Measurements from ENCODE around the gene POLG. TPM values are rescaled to one million over a fixed set of nuclear protein-coding genes. Genes with fewer than 3 reads are reported as not detected.

The POLG gene
- polyA plus RNA-seq, 2 of the 4 experiments (the other 2 are of a cell fraction), result 24.1 to 50.2 TPM

DNA sequence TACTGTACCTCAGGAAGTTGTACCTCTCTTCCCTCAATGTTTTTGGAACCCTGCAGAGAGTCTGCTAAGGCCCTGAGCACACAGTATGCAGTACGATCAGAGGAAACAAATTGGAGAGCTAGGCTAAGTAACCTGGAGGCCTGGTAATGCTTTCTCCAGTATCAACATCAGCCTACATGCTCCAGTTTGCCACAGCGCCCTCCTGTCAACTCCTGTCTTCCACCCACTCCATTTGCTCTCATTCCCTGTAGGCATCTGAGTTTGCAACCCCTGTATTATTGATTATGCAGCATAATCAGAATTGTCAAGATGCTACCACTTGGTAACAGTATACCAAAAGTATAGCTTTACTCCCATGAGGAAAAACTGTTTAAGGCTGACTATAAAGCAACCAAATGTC, 14.4 kb downstream of the POLG start:
- FAIRE-seq (no peak), ATAC-seq (no peak), DNase-seq (ENCODE audit: low read depth in 1 of 2, low spot score in 1 of 2) (no peak)
- Histone ChIP-seq H3K27ac (no peak overlapping the region), H3K9me3 (no peaks in the 10 kb centered on the region), H3K4me3 (no peak overlapping the region), H3K4me1 (no peaks in the 10 kb centered on the region), H3K4me2 (no peak overlapping the region)
- ChIA-PET CTCF (interaction anchor here (1.2 to 34.7 kb wide), 5 partner anchors 9 to 113 kb away, joined by 5 to 593 read pairs (median 10); partner anchors contain the start of gene POLG), POLR2A (interaction anchor here (1.1 kb wide), 1 partner anchor 15 kb away, joined by 3 read pairs; the partner anchor contains the start of gene POLG)
- WGBS (ENCODE audit: missing lambda C conversion rate), result 97% methylated on average over 2 of the region's 2 CpGs
- TF ChIP-seq MAFK (IDR thresholded peaks at IDR 0.05; ENCODE audit: partially characterized antibody), result peak; percentile 39
- no peak for TF ChIP-seq CBX8 (IDR thresholded peaks at IDR 0.05)

- DNase-seq (ENCODE audit: low read depth in 1 of 2, low spot score in 1 of 2) (no peak), ATAC-seq (no peak), FAIRE-seq (no peak)
- Histone ChIP-seq H3K4me3 (no peak overlapping the region), H3K4me2 (no peak overlapping the region), H3K4me1 (no peaks in the 10 kb centered on the region), H3K27ac (no peak overlapping the region), H3K9me3 (no peaks in the 10 kb centered on the region)
- TF ChIP-seq NR3C1 (IDR thresholded peaks at IDR 0.05) (no peak), POLR2AphosphoS2 (conservative IDR thresholded peaks at IDR 0.05; ENCODE audit: low read length) (0 out of 2 replicates have a peak, but pooled peaks have one; percentile 38)
- CTCF ChIA-PET, result interaction anchor here (1.9 to 34.7 kb wide), 3 partner anchors 11 to 113 kb away, joined by 10 to 593 read pairs (median 78); partner anchors contain the start of gene POLG
- WGBS (ENCODE audit: missing lambda C conversion rate), result 93% methylated on average over 9 of the region's 9 CpGs
- POLR2A ChIA-PET, result no interaction called here
These were observed 14.9 kb downstream of the POLG start for GRCh38 chr15:89319678-89320077.

GRCh38 chr15:89317186-89317720, 17.4 kb downstream of the POLG start:
- no peak for ATAC-seq
- WGBS (ENCODE audit: missing lambda C conversion rate), result 91% methylated on average over 4 of the region's 4 CpGs
- no peak for DNase-seq (ENCODE audit: low read depth in 1 of 2, low spot score in 1 of 2)
- Histone ChIP-seq H3K4me1 (no peaks in the 10 kb centered on the region), H3K27ac (no peak overlapping the region), H3K9me3 (no peaks in the 10 kb centered on the region), H3K4me2 (no peak overlapping the region), H3K4me3 (no peak overlapping the region)
- FAIRE-seq, result peak; percentile 32
- ChIA-PET POLR2A (no interaction called here), CTCF (interaction anchor here (1.2 to 34.7 kb wide), 4 partner anchors 11 to 111 kb away, joined by 4 to 593 read pairs (median 43); partner anchors contain the start of gene POLG)
- TF ChIP-seq PBX3 (IDR thresholded peaks at IDR 0.05), result no peak

GRCh38 chr15:89316504-89316903, 18.1 kb downstream of the POLG start:
- CTCF ChIA-PET, result interaction anchor here (0.6 to 34.7 kb wide), 5 partner anchors 10 to 110 kb away, joined by 3 to 593 read pairs (median 8); partner anchors contain the start of gene POLG
- Histone ChIP-seq H3K4me3 (no peak overlapping the region), H3K9me3 (no peaks in the 10 kb centered on the region), H3K4me2 (no peak overlapping the region), H3K27ac (no peak overlapping the region), H3K4me1 (no peaks in the 10 kb centered on the region)
- TF ChIP-seq KDM1A (IDR thresholded peaks at IDR 0.05; ENCODE audit: low read depth) (no peak), ESRRA (IDR thresholded peaks at IDR 0.05; ENCODE audit: borderline replicate concordance, low read length) (no peak), HOXA7 (CRISPR knock-in tag; IDR thresholded peaks at IDR 0.05) (no peak)
- DNase-seq (ENCODE audit: low read depth in 1 of 2, low spot score in 1 of 2), result no peak
- POLR2A ChIA-PET, result no interaction called here
- ATAC-seq, result no peak
- FAIRE-seq, result no peak
- WGBS (ENCODE audit: missing lambda C conversion rate), result 89% methylated on average over 5 of the region's 5 CpGs

DNA sequence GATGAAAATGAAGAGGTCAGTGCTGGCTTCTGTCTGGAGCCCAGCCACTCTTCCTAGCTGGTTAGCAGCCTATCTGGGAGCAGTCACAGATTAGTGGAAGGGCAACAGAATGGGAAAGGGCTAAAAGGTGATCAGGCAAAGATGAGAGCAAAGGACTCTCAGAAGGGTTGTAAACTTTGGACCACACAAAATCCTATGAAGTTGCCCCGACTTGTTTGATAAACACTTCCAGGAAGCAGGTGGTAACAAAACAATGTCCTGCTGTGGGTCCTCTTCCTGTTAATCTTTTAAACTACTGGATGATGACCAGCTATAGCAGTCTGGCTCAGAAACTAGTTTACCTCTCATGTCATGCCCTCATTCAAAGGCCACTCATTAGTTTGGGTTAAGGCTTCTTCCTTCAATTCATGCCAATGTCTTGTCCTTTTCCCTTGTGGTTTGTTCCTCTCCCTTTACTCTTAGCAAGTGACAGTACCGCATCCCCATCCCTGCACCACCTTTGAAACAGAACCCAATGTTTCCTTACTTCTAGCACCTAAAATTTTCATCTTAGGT, 19.2 kb downstream of the POLG start:
- TF ChIP-seq, protein P1, sequence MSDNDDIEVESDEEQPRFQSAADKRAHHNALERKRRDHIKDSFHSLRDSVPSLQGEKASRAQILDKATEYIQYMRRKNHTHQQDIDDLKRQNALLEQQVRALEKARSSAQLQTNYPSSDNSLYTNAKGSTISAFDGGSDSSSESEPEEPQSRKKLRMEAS (IDR thresholded peaks at IDR 0.05), result no peak
- TF ChIP-seq POLR2AphosphoS2 (conservative IDR thresholded peaks at IDR 0.05; ENCODE audit: low read length), result 0 out of 2 replicates have a peak, but pooled peaks have one; percentile 33
- WGBS (ENCODE audit: missing lambda C conversion rate), result 83% methylated on average over 2 of the region's 2 CpGs
- Histone ChIP-seq H3K27ac (no peak overlapping the region), H3K4me3 (no peak overlapping the region), H3K4me1 (no peaks in the 10 kb centered on the region), H3K4me2 (no peak overlapping the region), H3K9me3 (no peaks in the 10 kb centered on the region)
- ATAC-seq (no peak), DNase-seq (ENCODE audit: low read depth in 1 of 2, low spot score in 1 of 2) (no peak), FAIRE-seq (no peak)
- POLR2A ChIA-PET, result no interaction called here
- CTCF ChIA-PET, result interaction anchor here (1.0 to 6.4 kb wide), 2 partner anchors 9 to 16 kb away, joined by 3 to 78 read pairs; partner anchors contain the start of gene POLG

GRCh38 chr15:89309993-89310392, 24.6 kb downstream of the POLG start:
- ChIA-PET CTCF (interaction anchor here (0.9 to 2.9 kb wide), 4 partner anchors 11 to 23 kb away, joined by 3 to 10 read pairs (median 4); no protein-coding TSS in a partner anchor), POLR2A (no interaction called here)
- TF ChIP-seq HOXB5 (CRISPR knock-in tag; IDR thresholded peaks at IDR 0.05), result no peak
- TF ChIP-seq HES2 (IDR thresholded peaks at IDR 0.05), result no peak
- H3K4me1 ChIP-seq, result peaks cover 14% of the 10 kb centered on the region
- no peak overlapping the region for H3K4me3 ChIP-seq
- FAIRE-seq, result no peak
- no peak for DNase-seq (ENCODE audit: low read depth in 1 of 2, low spot score in 1 of 2)
- no peak overlapping the region for H3K27ac ChIP-seq
- H3K4me2 ChIP-seq, result no peak overlapping the region
- no peaks in the 10 kb centered on the region for H3K9me3 ChIP-seq
- ATAC-seq, result no peak
- WGBS (ENCODE audit: missing lambda C conversion rate), result 89% methylated on average over 2 of the region's 2 CpGs
